ENCODE results near the gene EED.
A peak's percentile ranks its signal among the peaks of the same experiment; 100 is the strongest.
"Not testable (repeated sequence)": the region's sequence is repeated elsewhere in the genome, so short reads cannot be mapped to it uniquely, and the experiment has no call there.

EED gene

GRCh38 chr11:86292912-86293616 is 48.5 kb downstream of the EED start:
- no peak for DNase-seq (ENCODE audit: low read depth, low spot score)

- no peak for DNase-seq (ENCODE audit: low read depth, low spot score)
Measured at GRCh38 chr11:86294026-86294425, 49.5 kb downstream of the EED start.

- DNase-seq (ENCODE audit: low read depth, low spot score) = no peak
Measured at GRCh38 chr11:86301742-86302091, 57.2 kb downstream of the EED start.

GRCh38 chr11:86302092-86302793 is 57.7 kb downstream of the EED start, which contains the start of gene HIKESHI:
HIKESHI (plus strand) TSS chr11:86302240; CDS start chr11:86302449, 209 bp downstream.
- DNase-seq (ENCODE audit: low read depth, low spot score) = peak; percentile 99

GRCh38 chr11:86303257-86303656 is 58.7 kb downstream of the EED start:
- no peak for DNase-seq (ENCODE audit: low read depth, low spot score)

- not testable (repeated sequence) for DNase-seq (ENCODE audit: low read depth, low spot score)
Measured at GRCh38 chr11:86308710-86309109, 64.2 kb downstream of the EED start.

GRCh38 chr11:86313793-86314192 is 69.2 kb downstream of the EED start:
- no peak for DNase-seq (ENCODE audit: low read depth, low spot score)

GRCh38 chr11:86314636-86315035 is 70.1 kb downstream of the EED start:
- DNase-seq (ENCODE audit: low read depth, low spot score) = no peak

Data from astrocyte of the hippocampus (primary cell).